Activated naive CD8-positive, alpha-beta T cell treated with anti-CD3 and anti-CD28 coated beads for 36 hours (primary cell): ENCODE measurements around the gene SCUBE3. TPM values are rescaled to one million over a fixed set of nuclear protein-coding genes. Genes with fewer than 3 reads are reported as not detected.

Source experiments
- DNase-seq: peaks from one replicate; pipeline ENCODE4 v3.0.0; 2021
- H3K27ac Mint-ChIP-seq: one replicate; pipeline ENCODE4 v1.8.0; 2022; ENCODE audit warnings: mild to moderate bottlenecking, moderate library complexity, mixed read lengths
- H3K27me3 Mint-ChIP-seq: one replicate; pipeline ENCODE4 v1.8.0; 2022; ENCODE audit warnings: mild to moderate bottlenecking, mixed read lengths
- H3K36me3 Mint-ChIP-seq: one replicate; pipeline ENCODE4 v1.8.0; 2021; ENCODE audit warnings: mild to moderate bottlenecking, mixed read lengths
- H3K4me1 Mint-ChIP-seq: one replicate; pipeline ENCODE4 v1.8.0; 2021; ENCODE audit warnings: mixed read lengths
- H3K4me3 Mint-ChIP-seq: one replicate; pipeline ENCODE4 v1.8.0; 2022; ENCODE audit warnings: mild to moderate bottlenecking, moderate library complexity, mixed read lengths
- H3K9me3 Mint-ChIP-seq: one replicate; pipeline ENCODE4 v1.8.0; 2022; ENCODE audit warnings: mixed read lengths
- total RNA-seq, 2 experiments: library from RNA; stranded (reverse); gene quantifications; one replicate each; pipeline ENCODE4 v1.2.3, GENCODE V29; 2021

SCUBE3 gene
- total RNA-seq, 2 experiments from 2014 or later = not detected

DNA sequence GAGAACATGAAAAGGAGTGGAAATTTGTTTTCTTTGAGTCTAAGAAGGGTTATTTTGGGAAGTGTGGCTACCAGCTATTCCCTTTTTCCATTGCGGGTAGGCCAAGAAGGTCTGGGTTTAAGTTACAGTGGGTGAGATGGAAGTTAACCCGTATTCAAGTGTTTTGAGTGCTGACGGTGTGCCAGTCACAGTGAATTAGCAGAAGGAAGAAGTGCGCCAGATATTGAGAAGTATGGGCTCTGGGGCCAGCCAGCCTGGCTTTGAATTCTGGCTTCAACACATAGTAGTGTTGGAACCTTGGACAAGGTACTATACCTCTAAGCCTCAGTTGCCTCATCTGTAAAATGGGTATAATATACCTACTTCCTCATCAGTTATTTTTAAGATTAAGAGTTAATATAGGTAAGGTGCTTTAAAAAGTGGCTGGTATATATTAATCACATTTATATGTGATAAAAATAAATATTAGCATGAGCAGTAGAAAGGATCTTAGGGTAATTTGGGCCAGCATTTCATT lies 62.0 kb downstream of the SCUBE3 start:
- Mint-ChIP-seq H3K9me3 (no peaks in the 10 kb centered on the region), H3K36me3 (no peaks in the 10 kb centered on the region), H3K4me3 (no peak overlapping the region), H3K4me1 (peaks cover 10% of the 10 kb centered on the region), H3K27ac (no peak overlapping the region), H3K27me3 (no peaks in the 10 kb centered on the region)
- no peak for DNase-seq

DNA sequence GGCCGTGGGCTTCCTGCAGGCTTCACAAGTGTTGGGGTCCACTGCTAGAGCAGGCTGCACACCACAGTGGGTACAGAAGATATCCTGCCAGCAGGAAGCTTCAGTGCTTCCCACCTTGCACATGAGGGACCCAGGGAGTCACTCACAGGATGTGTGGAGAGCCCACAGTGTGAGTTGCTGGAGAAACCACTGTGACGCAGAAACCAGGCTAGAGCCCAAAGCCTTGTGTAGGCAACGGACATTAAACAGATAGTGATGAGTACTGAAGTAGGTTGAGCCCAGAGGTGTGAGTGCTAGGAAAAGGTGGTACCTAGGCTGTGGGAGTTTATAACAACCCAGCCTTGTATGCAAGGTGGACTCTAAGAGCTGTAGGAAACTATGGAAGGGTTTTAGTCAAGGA lies 65.0 kb downstream of the SCUBE3 start:
- peaks cover 1% of the 10 kb centered on the region for H3K36me3 Mint-ChIP-seq
- H3K9me3 Mint-ChIP-seq = no peaks in the 10 kb centered on the region
- H3K27me3 Mint-ChIP-seq = no peaks in the 10 kb centered on the region
- no peak for DNase-seq
- H3K4me3 Mint-ChIP-seq = no peak overlapping the region
- H3K4me1 Mint-ChIP-seq = peaks cover 10% of the 10 kb centered on the region
- no peak overlapping the region for H3K27ac Mint-ChIP-seq

DNA sequence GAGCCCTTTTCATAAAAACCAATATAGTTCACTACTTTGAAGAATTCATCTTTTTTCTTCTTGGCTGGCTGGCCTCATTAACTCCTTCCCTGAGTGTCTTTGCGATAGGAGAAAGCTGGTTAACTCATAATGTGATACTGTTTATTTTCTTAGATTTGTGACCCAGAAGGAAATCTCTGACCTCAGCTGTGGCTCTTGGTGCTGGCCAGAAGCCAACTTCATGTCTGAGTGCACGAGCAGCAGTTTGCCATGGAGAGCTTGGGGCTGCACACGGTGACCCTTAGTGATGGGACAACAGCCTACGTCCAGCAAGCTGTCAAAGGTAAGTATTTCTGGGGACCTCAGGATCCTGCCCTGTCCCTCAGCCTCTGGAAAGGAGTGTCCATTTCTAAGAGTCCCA lies 67.1 kb downstream of the SCUBE3 start:
- Mint-ChIP-seq H3K36me3 (peaks cover 1% of the 10 kb centered on the region), H3K4me1 (peaks cover 4% of the 10 kb centered on the region), H3K27me3 (no peaks in the 10 kb centered on the region), H3K9me3 (no peaks in the 10 kb centered on the region), H3K27ac (no peak overlapping the region), H3K4me3 (no peak overlapping the region)
- no peak for DNase-seq

- H3K4me3 Mint-ChIP-seq = no peak overlapping the region
- peaks cover 5% of the 10 kb centered on the region for H3K36me3 Mint-ChIP-seq
- DNase-seq = no peak
- no peaks in the 10 kb centered on the region for H3K4me1 Mint-ChIP-seq
- H3K27ac Mint-ChIP-seq = no peak overlapping the region
- H3K27me3 Mint-ChIP-seq = no peaks in the 10 kb centered on the region
- H3K9me3 Mint-ChIP-seq = no peaks in the 10 kb centered on the region
Observed at GRCh38 chr6:35282472-35282871, 68.7 kb downstream of the SCUBE3 start.

- Mint-ChIP-seq H3K4me3 (no peak overlapping the region), H3K27ac (no peak overlapping the region)
Observed at GRCh38 chr6:35283361-35283760, 69.6 kb downstream of the SCUBE3 start.

GRCh38 chr6:35287671-35288396 lies 74.1 kb downstream of the SCUBE3 start:
- Mint-ChIP-seq H3K4me3 (no peak overlapping the region), H3K36me3 (peaks cover 10% of the 10 kb centered on the region), H3K27me3 (no peaks in the 10 kb centered on the region)

More at GRCh38 chr6:35283361-35283760, 69.6 kb downstream of the SCUBE3 start:
- Mint-ChIP-seq H3K27me3 (no peaks in the 10 kb centered on the region), H3K36me3 (peaks cover 5% of the 10 kb centered on the region), H3K9me3 (no peaks in the 10 kb centered on the region), H3K4me1 (no peaks in the 10 kb centered on the region)
- DNase-seq = no peak

GRCh38 chr6:35288834-35289233 lies 75.1 kb downstream of the SCUBE3 start:
- H3K4me1 Mint-ChIP-seq = no peaks in the 10 kb centered on the region
- no peak overlapping the region for H3K4me3 Mint-ChIP-seq
- no peaks in the 10 kb centered on the region for H3K9me3 Mint-ChIP-seq
- H3K36me3 Mint-ChIP-seq = peaks cover 10% of the 10 kb centered on the region
- no peaks in the 10 kb centered on the region for H3K27me3 Mint-ChIP-seq
- DNase-seq = no peak
- no peak overlapping the region for H3K27ac Mint-ChIP-seq

More at GRCh38 chr6:35287671-35288396, 74.1 kb downstream of the SCUBE3 start:
- no peaks in the 10 kb centered on the region for H3K9me3 Mint-ChIP-seq
- DNase-seq = no peak
- no peak overlapping the region for H3K27ac Mint-ChIP-seq
- no peaks in the 10 kb centered on the region for H3K4me1 Mint-ChIP-seq

GRCh38 chr6:35291491-35291890 lies 77.7 kb downstream of the SCUBE3 start:
- Mint-ChIP-seq H3K9me3 (no peaks in the 10 kb centered on the region), H3K27ac (no peak overlapping the region), H3K4me1 (no peaks in the 10 kb centered on the region), H3K27me3 (no peaks in the 10 kb centered on the region), H3K4me3 (no peak overlapping the region), H3K36me3 (peaks cover 13% of the 10 kb centered on the region)
- DNase-seq = no peak

- H3K27me3 Mint-ChIP-seq = no peaks in the 10 kb centered on the region
- H3K4me1 Mint-ChIP-seq = peaks cover 9% of the 10 kb centered on the region
- no peak overlapping the region for H3K27ac Mint-ChIP-seq
- H3K36me3 Mint-ChIP-seq = peaks cover 13% of the 10 kb centered on the region
- H3K4me3 Mint-ChIP-seq = no peak overlapping the region
- H3K9me3 Mint-ChIP-seq = no peaks in the 10 kb centered on the region
- no peak for DNase-seq
Observed at GRCh38 chr6:35292494-35292893, 78.7 kb downstream of the SCUBE3 start.

GRCh38 chr6:35293681-35294080 lies 79.9 kb downstream of the SCUBE3 start:
- Mint-ChIP-seq H3K36me3 (peaks cover 17% of the 10 kb centered on the region), H3K27me3 (no peaks in the 10 kb centered on the region), H3K4me1 (peaks cover 9% of the 10 kb centered on the region), H3K27ac (no peak overlapping the region), H3K9me3 (no peaks in the 10 kb centered on the region), H3K4me3 (no peak overlapping the region)
- DNase-seq = no peak

DNA sequence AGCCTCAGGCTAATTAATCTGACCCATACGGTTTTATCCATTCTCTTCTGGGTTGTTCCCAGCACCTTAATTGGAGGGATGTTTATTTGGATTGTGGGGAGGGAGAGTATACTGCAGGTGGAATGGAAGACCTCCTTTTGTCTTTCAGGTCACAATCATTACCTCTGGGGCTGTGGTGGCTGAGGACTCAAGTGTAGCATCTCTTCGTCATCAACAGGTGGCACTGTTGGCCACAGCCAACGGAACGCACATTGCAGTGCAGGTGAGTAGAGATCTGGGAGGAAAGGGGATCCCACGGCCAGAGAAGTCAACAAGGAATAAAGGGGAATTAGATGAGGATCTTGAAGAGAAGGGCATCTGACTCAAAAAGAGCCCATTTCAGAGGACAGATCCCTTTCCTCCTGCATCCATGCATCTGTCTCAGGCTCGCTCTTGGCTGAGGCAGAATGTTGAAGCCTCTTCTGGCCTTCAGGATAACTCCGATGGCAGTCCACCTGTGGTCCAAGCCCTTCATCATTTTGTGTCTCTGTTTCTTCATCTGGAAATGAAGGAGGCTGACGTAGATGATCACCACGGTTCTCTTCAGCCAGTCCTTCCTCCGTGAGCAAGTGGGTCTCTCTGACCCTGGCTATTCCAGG lies 80.7 kb downstream of the SCUBE3 start:
- Mint-ChIP-seq H3K36me3 (peaks cover 18% of the 10 kb centered on the region), H3K4me3 (no peak overlapping the region), H3K9me3 (no peaks in the 10 kb centered on the region), H3K27me3 (no peaks in the 10 kb centered on the region), H3K27ac (no peak overlapping the region), H3K4me1 (peaks cover 17% of the 10 kb centered on the region)
- DNase-seq = peak; percentile 48

- H3K36me3 Mint-ChIP-seq = peaks cover 23% of the 10 kb centered on the region
- DNase-seq = no peak
- H3K27me3 Mint-ChIP-seq = no peaks in the 10 kb centered on the region
- peaks cover 23% of the 10 kb centered on the region for H3K4me1 Mint-ChIP-seq
- no peak overlapping the region for H3K27ac Mint-ChIP-seq
- no peak overlapping the region for H3K4me3 Mint-ChIP-seq
- no peaks in the 10 kb centered on the region for H3K9me3 Mint-ChIP-seq
Observed at GRCh38 chr6:35295036-35295435, 81.3 kb downstream of the SCUBE3 start.

DNA sequence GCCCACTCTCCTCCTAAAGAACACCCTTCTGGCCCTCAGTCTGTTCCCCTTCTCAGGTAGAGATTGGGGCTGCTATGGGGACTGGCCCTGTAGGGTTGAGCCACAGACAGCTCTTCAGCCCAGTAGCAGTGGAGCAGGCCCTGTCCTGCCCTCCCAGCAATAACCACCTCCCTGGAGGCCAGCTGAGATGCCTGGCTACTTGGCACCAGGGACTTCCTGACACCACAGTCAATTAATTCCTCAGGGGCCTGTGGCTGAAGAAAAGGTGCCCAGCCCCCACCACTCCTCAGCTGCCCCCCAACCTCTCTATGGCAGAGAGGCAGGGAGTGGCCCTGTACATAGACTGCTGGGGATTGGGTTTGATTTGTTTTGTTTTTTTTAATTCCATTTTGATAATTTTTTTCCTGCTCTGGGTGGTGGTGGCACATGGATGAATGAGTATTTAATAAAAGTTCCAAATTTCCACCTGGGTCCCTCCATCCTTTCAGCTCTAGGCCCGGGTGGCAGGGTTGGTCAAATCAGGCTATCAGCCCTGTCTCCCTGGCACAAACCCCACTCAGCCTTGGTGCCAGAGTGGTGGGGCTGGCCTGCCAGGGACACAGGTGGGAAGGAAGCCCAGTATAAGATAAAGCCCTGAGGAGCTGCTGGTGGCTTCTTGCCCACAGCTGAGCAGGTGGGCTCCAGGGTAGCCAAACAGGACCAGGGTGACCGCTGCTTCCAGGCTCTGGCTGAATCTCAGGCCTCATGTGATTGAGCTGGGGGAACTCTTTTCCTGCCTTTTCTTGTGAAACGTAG lies 82.0 kb downstream of the SCUBE3 start:
- Mint-ChIP-seq H3K9me3 (no peaks in the 10 kb centered on the region), H3K36me3 (peaks cover 29% of the 10 kb centered on the region), H3K4me1 (peaks cover 30% of the 10 kb centered on the region), H3K27ac (no peak overlapping the region), H3K4me3 (no peak overlapping the region), H3K27me3 (no peaks in the 10 kb centered on the region)
- DNase-seq = no peak

GRCh38 chr6:35296931-35297600 lies 83.3 kb downstream of the SCUBE3 start:
- H3K27me3 Mint-ChIP-seq = no peaks in the 10 kb centered on the region
- H3K4me3 Mint-ChIP-seq = peak overlapping the region; percentile 91
- H3K36me3 Mint-ChIP-seq = peaks cover 33% of the 10 kb centered on the region
- DNase-seq = no peak
- peak overlapping the region; percentile 96 for H3K27ac Mint-ChIP-seq
- H3K9me3 Mint-ChIP-seq = no peaks in the 10 kb centered on the region
- peaks cover 40% of the 10 kb centered on the region for H3K4me1 Mint-ChIP-seq
